ENCODE data around the gene MICU2. TPM values are rescaled to one million over a fixed set of nuclear protein-coding genes. Genes with fewer than 3 reads are reported as not detected.
A peak's percentile ranks its signal among the peaks of the same experiment; 100 is the strongest.

MICU2 gene
- total RNA-seq, 1 donor from 2014 or later, result 64.4 TPM

DNA sequence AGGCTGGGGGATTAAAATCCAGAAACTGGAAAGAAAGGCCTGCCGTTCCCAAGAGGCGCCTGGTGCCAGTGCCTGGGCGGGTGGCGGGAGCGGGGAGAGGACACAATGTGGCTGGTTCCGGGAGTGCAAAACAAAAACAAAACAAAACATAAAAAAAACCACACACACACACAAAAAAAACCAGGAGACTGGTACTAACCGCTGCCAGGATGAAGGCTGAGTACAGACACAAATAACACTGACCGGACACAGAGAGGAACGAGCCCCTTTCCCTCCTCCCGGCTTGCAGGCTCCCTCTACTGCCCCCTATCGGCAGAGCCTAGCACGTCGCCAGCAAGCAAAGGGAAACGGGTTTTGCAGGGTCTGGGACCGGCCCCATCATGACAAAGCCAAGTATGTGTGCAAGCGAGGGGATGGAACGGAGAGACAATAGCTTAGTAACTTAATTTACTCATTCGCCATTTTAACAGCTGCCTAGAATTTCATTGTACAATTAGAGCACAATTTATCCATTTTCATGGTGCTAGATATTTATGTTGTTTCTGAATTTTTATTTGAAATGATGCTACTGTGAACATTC is 127.0 kb downstream of the MICU2 start:
- H3K4me1 ChIP-seq, result peaks cover 28% of the 10 kb centered on the region
- H3K9me3 ChIP-seq (replicated peaks), result no peaks in the 10 kb centered on the region
- peak overlapping the region; percentile 59 for H3K27ac ChIP-seq (replicated peaks)
- H3K4me3 ChIP-seq, result peak overlapping the region; percentile 64
- peak; percentile 77 for DNase-seq
- TF ChIP-seq, protein P1, sequence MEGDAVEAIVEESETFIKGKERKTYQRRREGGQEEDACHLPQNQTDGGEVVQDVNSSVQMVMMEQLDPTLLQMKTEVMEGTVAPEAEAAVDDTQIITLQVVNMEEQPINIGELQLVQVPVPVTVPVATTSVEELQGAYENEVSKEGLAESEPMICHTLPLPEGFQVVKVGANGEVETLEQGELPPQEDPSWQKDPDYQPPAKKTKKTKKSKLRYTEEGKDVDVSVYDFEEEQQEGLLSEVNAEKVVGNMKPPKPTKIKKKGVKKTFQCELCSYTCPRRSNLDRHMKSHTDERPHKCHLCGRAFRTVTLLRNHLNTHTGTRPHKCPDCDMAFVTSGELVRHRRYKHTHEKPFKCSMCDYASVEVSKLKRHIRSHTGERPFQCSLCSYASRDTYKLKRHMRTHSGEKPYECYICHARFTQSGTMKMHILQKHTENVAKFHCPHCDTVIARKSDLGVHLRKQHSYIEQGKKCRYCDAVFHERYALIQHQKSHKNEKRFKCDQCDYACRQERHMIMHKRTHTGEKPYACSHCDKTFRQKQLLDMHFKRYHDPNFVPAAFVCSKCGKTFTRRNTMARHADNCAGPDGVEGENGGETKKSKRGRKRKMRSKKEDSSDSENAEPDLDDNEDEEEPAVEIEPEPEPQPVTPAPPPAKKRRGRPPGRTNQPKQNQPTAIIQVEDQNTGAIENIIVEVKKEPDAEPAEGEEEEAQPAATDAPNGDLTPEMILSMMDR (IDR thresholded peaks at IDR 0.05; ENCODE audit: borderline replicate concordance), result peak; percentile 99
- H3K27me3 ChIP-seq (ENCODE audit: low read depth), result no peaks in the 10 kb centered on the region
- no peaks in the 10 kb centered on the region for H3K36me3 ChIP-seq
- intact Hi-C loops (cut with micrococcal nuclease), result loop anchor here (5.0 to 10.0 kb wide), 3 partner anchors 180 to 535 kb away; no protein-coding TSS in a partner anchor

DNA sequence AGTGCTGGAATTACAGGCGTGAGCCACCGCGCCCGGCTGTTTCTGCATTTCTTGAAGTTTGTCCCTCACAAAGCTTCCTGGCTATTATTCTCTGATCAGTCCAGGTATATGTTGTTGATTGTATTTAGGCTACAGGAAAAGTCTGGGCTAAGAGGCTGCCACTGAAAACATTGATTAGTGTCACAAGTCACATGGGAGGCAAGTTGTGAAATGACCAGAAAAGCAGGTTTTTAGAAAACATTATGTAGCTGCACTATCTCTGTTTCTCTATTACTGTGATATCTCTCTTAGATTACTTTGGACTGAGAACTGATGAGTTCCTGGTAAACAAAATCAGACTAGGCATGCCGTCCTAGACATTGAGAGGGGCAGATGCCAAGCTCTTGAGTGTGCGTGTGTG is 128.9 kb downstream of the MICU2 start:
- no peak for DNase-seq
- Histone ChIP-seq H3K27ac (replicated peaks) (no peak overlapping the region), H3K4me3 (no peak overlapping the region), H3K9me3 (replicated peaks) (peaks cover 14% of the 10 kb centered on the region), H3K36me3 (no peaks in the 10 kb centered on the region), H3K27me3 (ENCODE audit: low read depth) (no peaks in the 10 kb centered on the region), H3K4me1 (peaks cover 20% of the 10 kb centered on the region)
- TF ChIP-seq, protein P1 (IDR thresholded peaks at IDR 0.05; ENCODE audit: borderline replicate concordance), result no peak
- intact Hi-C loops (cut with micrococcal nuclease), result loop anchor here (5.0 to 10.0 kb wide), 3 partner anchors 178 to 533 kb away; no protein-coding TSS in a partner anchor

DNA sequence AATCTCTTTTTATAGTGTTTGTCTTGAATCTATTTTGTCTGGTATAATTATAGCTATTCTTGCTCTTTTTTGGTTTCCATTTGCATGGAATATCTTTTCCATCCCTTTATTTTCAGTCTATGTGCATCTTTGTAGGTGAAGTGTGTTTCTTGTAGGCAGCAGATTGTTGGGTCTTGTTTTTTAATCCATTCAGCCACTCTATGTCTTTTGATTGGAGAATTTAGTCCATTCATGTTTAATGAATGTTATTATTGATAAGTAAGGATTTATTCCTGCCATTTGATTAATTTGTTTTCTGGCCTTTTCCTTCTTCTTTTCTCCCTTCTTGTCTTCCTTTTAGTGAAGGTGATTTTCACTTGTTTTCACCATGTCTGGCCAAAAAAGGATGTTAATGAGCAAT is 133.2 kb downstream of the MICU2 start:
- H3K4me3 ChIP-seq, result no peak overlapping the region
- H3K27ac ChIP-seq (replicated peaks), result no peak overlapping the region
- no peaks in the 10 kb centered on the region for H3K27me3 ChIP-seq (ENCODE audit: low read depth)
- no peaks in the 10 kb centered on the region for H3K36me3 ChIP-seq
- H3K4me1 ChIP-seq, result no peaks in the 10 kb centered on the region
- intact Hi-C loops (cut with micrococcal nuclease), result loop anchor here (10.0 kb wide), 1 partner anchor 356 kb away; no protein-coding TSS in a partner anchor
- DNase-seq, result no peak
- TF ChIP-seq, protein P1 (IDR thresholded peaks at IDR 0.05; ENCODE audit: borderline replicate concordance), result no peak
- H3K9me3 ChIP-seq (replicated peaks), result peaks cover 14% of the 10 kb centered on the region

GRCh38 chr13:21466527-21466926 is 137.4 kb downstream of the MICU2 start:
- H3K27me3 ChIP-seq (ENCODE audit: low read depth), result no peaks in the 10 kb centered on the region
- DNase-seq, result no peak
- TF ChIP-seq, protein P1 (IDR thresholded peaks at IDR 0.05; ENCODE audit: borderline replicate concordance), result no peak
- H3K4me1 ChIP-seq, result no peaks in the 10 kb centered on the region
- intact Hi-C loops (cut with micrococcal nuclease), result no loop called here
- H3K9me3 ChIP-seq (replicated peaks), result peaks cover 14% of the 10 kb centered on the region
- H3K27ac ChIP-seq (replicated peaks), result no peak overlapping the region
- H3K36me3 ChIP-seq, result no peaks in the 10 kb centered on the region
- H3K4me3 ChIP-seq, result no peak overlapping the region

DNA sequence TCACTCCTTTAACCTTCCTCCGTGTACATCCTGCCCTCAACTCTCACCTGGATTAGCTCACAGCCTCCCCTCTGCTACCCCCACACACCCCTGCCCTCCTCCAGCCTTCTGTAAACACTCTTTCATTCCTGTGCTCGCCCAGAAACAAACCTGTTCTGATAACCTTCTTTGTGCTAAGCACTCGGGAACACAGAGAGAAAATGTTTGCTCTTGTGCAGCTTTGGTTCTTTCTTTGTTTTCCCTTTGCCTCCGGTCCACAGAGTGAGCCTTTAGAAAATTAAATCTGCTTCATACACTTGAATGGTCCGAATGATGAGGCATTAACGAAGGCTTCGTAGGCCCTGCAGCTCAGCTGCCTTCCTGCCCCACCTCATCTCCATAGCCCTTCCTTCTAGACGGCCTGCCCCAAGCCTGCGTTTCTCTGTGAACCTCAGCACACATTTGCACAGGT is 138.2 kb downstream of the MICU2 start:
- H3K4me3 ChIP-seq, result no peak overlapping the region
- peaks cover 6% of the 10 kb centered on the region for H3K9me3 ChIP-seq (replicated peaks)
- intact Hi-C loops (cut with micrococcal nuclease), result no loop called here
- no peaks in the 10 kb centered on the region for H3K4me1 ChIP-seq
- TF ChIP-seq, protein P1 (IDR thresholded peaks at IDR 0.05; ENCODE audit: borderline replicate concordance), result no peak
- no peaks in the 10 kb centered on the region for H3K36me3 ChIP-seq
- H3K27ac ChIP-seq (replicated peaks), result no peak overlapping the region
- H3K27me3 ChIP-seq (ENCODE audit: low read depth), result no peaks in the 10 kb centered on the region
- DNase-seq, result no peak
